ENCODE data around the gene AFG3L2.
"Not testable (repeated sequence)": the region's sequence is repeated elsewhere in the genome, so short reads cannot be mapped to it uniquely, and the experiment has no call there.

AFG3L2 gene

GRCh38 chr18:12397254-12397653 is 20.2 kb upstream of the AFG3L2 start:
- no peak for DNase-seq (ENCODE audit: low spot score)

DNA sequence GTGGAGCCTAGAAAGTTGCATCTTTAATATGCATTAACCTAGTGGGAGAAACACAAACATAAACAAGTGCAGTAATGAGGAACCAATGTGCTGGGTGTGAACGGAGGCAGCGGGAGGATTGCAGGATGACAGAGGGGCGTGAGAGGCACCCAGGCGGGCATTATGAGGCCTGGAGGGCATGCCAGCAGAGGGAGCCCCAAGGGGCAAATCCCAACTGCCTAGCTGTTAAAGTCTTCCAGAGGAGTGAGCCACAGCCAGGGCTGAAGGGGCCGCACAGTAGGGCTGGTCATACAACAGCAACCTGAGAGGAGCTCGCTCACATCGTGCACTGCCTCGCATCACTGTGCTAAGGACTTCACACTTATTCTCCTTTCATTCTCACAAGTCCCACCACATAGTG is 17.4 kb upstream of the AFG3L2 start:
- no peak for DNase-seq (ENCODE audit: low spot score)

DNA sequence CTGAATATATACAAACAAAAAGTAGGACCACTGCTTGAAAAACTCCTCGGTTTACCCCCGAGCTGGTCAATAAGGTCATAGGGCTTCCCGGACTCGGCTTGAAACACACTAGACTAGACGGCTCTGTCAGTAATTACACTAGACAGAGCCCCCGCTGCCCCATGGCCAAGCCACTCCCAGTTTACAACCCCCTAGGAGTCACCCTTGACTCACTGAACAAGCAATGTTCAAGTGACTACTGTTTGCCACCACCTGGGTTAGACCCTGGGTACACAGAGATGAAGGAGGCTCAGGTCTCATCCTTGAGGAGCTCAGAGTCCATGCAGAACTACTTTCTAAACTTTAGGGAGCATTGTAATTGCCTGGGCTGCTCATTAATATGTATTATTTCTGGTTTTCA is 17.0 kb upstream of the AFG3L2 start:
- no peak for DNase-seq (ENCODE audit: low spot score)

DNA sequence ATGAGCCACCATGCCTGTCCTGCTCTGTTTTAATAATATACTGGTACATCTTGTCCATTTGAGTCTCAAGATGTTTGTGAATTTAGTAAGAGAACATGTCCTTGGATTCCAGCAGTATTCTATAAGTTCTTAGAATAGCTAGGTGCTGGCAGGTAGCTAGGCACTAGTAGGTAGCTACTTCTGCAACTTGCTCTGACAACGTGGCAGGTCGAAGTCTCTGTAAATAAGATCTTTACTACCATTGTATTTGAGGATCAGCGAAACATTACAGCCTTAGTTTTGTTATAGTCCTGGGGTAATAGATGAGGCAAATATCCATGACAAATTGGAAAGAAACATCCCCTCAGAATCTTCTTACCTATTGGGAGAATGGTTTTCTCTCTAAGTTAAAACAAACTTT is 16.5 kb upstream of the AFG3L2 start:
- no peak for DNase-seq (ENCODE audit: low spot score)

DNA sequence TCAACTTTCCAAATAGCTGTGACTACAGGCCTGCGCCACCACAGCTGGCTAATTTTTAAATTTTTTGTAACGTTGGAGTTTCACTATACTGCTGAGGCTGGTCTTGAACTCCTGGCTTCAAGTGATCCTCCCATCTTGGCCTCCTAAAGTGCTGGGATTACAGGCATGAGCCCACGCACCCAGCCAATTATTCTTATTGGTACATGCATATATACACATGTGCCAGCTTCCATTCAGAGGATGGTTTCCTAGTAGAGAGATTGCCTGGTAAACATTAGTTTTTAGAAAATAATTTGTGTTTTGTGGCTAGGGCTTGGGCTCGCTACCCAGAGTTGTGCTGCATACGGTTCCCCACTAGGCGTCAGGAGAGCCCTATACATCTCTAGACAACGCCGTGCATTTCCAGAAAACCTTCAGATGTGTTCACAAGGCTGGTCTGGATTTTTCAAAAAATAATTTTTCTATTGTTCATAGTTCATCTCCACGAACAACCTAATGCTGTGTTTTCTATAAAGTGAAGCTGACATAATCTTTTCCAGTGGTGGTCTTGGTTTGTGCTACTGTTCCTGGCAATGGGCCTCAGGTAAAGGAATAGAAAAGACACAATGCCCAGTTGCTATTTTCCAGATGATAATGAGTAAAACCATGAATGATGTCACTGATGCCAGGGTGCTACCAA is 14.6 kb upstream of the AFG3L2 start:
- peak; percentile 77 for DNase-seq (ENCODE audit: low spot score)

GRCh38 chr18:12388442-12388841 is 11.4 kb upstream of the AFG3L2 start:
- DNase-seq (ENCODE audit: low spot score), result no peak

DNA sequence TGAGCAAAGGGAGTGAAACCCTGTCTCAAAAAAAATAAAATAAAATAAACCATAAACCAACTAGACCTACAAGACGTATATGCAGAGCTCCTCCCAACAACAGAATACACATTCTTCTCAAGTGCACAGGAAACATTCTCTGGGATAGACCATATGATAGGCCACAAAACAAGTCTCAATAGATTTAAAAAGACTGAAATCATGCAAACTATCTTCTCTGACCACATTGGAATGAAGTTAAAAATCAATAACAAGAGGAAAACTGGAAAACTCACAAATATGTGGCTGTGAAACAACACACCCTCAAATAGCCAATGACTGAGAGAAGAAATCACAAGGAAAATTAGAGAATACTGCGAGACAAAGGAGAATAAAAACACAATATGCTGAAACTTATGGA is 7.2 kb upstream of the AFG3L2 start:
- no peak for DNase-seq (ENCODE audit: low spot score)

DNA sequence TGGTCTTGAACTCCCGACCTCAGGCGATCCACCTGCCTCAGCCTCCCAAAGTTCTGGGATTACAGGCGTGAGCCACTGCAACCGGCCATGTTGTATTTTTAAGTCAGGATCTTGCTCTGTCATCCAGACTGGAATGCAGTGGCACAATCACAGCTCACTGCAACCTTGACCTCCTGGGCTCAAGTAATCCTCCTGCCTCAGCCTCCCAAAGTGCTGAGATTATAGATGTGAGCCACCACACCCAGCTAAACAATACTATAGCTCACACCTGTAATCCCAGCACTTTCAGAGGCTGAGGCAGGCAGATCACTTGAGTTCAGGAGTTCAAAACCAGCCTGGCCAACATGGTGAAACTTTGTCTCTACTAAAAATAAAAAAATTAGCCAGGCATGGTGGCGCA is 6.7 kb upstream of the AFG3L2 start:
- DNase-seq (ENCODE audit: low spot score), result not testable (repeated sequence)

DNA sequence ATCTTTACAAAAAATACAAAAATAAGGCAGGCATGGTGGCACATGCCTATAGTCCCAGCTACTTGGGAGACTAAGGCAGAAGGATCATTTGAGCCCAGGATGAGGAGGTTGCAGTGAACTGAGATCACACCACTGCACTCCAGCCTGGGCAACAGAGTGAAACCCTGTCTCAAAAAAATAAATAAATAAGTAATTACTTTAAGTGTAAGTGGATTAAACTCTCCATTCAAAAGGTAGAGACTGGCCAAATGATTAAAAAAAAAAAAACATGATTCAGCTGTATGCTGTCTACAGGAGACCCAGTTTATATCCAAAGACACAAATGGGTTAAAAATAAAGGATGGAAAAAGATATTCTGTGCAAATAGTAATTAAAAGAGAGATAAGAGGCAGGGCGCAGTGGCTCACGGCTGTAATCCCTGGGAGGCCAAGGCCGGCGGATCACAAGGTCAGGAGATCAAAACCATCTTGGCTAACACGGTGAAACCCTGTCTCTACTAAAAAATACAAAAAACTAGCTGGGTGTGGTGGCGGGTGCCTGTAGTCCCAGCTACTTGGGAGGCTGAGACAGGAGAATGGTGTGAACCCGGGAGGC is 5.3 kb upstream of the AFG3L2 start:
- not testable (repeated sequence) for DNase-seq (ENCODE audit: low spot score)

GRCh38 chr18:12378198-12378558 is 1.2 kb upstream of the AFG3L2 start:
- DNase-seq (ENCODE audit: low spot score), result not testable (repeated sequence)

DNA sequence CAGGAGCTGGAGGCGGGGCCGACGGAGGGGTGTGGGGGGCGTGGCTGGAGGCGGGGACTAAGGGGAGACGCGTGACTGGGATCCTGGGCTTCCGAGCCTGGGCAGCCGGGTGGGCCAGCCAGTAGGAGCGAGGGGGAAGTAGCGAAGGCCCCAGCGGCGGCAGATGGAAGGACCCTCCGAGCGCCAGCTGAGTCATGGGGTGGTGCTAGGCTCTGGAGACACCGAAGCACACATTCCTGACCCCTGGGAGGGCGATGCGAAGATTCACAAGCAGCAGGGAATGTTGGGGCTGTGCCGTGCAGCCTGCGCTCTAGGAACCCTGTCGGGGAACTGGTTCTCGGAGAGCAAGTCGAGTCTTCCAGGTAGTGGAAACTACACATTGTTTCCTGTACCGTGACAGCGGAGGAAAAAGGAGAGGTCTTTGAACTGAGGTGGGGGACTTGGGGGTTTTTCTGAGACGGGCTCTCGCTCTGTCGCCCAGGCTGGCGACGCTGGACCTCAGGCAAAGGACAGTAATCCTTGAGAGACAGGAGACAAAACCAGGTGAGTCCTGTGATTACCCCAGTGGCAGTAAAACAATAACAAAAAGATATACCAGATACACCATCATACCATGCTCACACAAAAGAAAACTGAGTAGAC is 650 bp upstream of the AFG3L2 start:
- DNase-seq (ENCODE audit: low spot score), result no peak

GRCh38 chr18:12376034-12376753 is 833 bp downstream of the AFG3L2 start:
- peak; percentile 14 for DNase-seq (ENCODE audit: low spot score)

DNA sequence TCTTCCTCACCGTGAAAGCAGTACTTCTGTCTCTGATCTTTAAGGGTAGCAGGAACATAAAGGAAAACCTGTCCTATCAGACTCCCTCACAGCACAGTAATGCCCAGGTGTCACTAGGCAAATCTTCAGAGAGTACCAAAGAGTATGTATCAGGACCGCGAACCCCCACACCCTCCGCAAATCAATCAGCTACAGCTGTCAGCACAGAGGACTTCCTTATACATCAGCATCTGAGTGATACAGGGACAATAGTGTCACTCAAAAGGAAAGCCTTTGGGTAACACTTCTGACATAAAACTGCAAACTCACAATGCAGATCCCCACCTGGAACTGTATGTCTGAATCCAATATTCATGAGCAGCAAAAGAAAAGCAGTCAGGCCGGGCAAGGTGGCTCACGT is 2.6 kb downstream of the AFG3L2 start:
- DNase-seq (ENCODE audit: low spot score), result no peak

GRCh38 chr18:12373771-12374116 is 3.3 kb downstream of the AFG3L2 start:
- no peak for DNase-seq (ENCODE audit: low spot score)

DNA sequence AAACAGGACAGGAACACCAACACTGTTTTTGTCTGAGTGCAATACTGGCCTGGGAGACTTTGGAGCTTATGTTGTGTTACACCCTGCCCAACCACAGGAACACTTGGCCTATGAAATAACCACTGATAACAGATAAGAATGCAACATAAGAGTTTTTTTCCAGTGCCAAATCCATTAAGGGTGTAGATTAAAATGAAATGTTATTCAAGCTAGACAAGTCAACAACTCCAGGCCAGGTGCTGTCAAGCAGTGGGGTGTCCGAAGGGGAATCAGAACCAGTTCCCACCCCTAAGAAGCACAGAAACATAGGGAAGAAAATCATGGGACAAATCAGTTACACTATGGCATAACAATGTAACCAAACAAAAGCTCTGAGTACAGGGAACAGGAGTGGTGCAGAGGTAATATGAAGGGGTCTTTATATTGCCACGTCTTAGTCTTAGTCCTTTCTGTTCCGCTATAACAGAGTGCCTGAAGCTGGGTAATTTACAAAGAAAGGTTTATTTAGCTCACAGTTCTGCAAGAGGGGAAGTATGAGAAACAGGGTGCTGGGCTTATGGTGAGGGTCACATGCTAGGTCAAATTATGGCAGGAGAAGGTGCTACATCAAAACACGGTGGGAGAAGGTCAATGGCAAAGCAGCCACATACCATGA is 3.8 kb downstream of the AFG3L2 start:
- no peak for DNase-seq (ENCODE audit: low spot score)

DNA sequence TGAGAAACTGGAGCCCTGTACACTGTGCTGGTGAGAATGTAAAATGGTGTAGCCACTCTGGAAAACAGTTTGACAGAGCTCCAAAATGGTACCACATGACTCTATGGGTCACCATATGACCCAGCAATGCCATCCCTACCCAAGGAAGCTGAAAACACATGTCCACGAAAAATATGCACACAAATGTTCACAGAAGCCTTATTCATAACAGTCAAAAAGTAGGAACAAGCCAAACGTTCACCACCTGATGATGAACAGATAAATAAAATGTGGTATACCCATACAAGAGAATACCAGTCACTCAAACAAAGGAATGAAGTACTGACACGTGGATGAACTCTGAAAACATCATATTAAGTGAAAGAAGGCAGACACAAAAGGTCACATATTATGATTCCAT is 4.6 kb downstream of the AFG3L2 start:
- DNase-seq (ENCODE audit: low spot score), result no peak

- DNase-seq (ENCODE audit: low spot score), result no peak
These were observed 5.4 kb downstream of the AFG3L2 start for GRCh38 chr18:12371590-12371989.

- DNase-seq (ENCODE audit: low spot score), result no peak
These were observed 7.8 kb downstream of the AFG3L2 start for GRCh38 chr18:12369211-12369610.

- DNase-seq (ENCODE audit: low spot score), result no peak
These were observed 10.2 kb downstream of the AFG3L2 start for GRCh38 chr18:12366784-12367183.

- no peak for DNase-seq (ENCODE audit: low spot score)
These were observed 10.6 kb downstream of the AFG3L2 start for GRCh38 chr18:12366379-12366778.

- DNase-seq (ENCODE audit: low spot score), result no peak
These were observed 14.4 kb downstream of the AFG3L2 start for GRCh38 chr18:12362473-12363174.

DNA sequence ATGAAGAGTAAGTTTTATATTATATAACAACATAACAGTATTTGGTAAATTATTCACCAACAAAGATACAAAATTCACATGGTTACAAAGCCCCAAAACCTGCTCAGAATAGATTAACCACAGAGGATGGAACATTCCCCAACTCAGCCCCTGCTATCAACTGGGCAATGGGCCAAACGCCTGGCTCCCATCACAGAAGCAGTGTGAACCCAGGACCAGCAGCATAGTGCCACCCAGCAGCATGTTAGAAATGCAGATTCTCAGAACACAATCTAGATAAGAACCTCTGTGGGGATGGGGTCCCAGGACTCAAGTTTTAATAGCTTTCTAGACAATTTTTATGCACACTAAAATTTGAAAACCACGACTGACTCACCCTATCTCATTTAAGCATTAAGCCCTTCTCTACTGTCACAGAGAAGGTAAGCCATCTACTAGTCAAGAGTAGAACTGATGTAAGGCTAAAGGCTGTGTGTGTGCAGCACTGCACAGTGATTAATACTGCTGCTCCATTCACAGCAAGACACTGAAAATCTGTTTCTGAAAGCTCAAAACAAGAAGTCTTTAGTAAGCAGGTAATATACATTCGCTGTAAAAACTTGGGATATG is 15.2 kb downstream of the AFG3L2 start:
- no peak for DNase-seq (ENCODE audit: low spot score)

Measured in GM03348 (cell line).